Stimulated activated CD8-positive, alpha-beta memory T cell treated with anti-CD3 and anti-CD28 coated beads, Interleukin-7, amount 100 ng/mL, for 1 hour (primary cell): ENCODE results near the gene CLEC4D.
"Not testable (repeated sequence)": the region's sequence is repeated elsewhere in the genome, so short reads cannot be mapped to it uniquely, and the experiment has no call there.

ENCODE experiments used
- DNase-seq, 2 donors: peaks; one replicate each; pipeline ENCODE4 v3.0.0-alpha.2; 2020; ENCODE audit warnings: low read depth in 2 of 2

Gene CLEC4D

GRCh38 chr12:8532045-8532444, 18.7 kb downstream of the CLEC4D start:
- DNase-seq, result no peak

- not testable (repeated sequence) for DNase-seq
Measured at GRCh38 chr12:8537820-8538219, 24.5 kb downstream of the CLEC4D start.

GRCh38 chr12:8540831-8541230, 27.5 kb downstream of the CLEC4D start, which contains the start of gene CLEC4E:
Gene CLEC4E (minus strand): TSS chr12:8540905. CDS start chr12:8540797, 108 bp downstream.
- DNase-seq, result not testable (repeated sequence)

GRCh38 chr12:8541562-8541961, 28.3 kb downstream of the CLEC4D start:
- DNase-seq, result no peak

DNA sequence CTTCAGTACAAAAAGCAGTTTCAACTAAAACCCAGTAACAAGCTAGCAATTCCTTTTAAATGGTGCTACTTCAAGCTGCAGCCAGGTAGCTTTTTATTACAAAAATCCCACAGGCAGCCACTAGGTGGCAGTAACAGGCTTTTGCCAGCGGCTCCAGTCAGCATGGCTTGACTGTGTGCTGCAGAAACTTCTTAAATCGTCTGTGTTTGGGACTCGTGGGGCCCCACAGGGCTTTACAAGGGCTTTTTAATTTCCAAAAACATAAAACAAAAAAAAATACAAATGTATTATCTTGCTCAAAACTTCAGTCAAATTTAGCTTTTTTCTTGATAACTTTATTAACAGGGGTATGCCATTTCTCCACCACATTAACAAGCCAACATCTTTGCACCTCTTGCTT, 31.0 kb downstream of the CLEC4D start:
- peak; percentile 40 to 49 for DNase-seq

DNA sequence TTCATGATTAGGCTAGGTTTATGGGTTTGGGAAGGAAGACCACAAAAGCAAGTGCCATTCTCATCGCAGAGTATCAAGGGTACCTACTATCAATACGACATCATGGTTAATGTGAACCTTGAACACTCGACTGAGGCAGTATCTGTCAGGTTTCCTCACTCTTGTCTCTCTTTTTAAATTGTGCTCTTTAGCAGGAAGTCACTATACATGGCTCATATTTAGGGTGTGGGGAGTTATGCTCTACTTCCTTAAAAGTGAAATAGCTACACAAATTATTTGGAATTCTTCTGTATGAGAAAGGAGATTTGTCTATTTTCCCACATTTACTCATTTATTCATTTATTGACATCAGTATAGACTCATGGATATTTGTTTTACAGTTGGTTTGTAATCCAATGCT, 33.3 kb downstream of the CLEC4D start:
- DNase-seq, result no peak

DNA sequence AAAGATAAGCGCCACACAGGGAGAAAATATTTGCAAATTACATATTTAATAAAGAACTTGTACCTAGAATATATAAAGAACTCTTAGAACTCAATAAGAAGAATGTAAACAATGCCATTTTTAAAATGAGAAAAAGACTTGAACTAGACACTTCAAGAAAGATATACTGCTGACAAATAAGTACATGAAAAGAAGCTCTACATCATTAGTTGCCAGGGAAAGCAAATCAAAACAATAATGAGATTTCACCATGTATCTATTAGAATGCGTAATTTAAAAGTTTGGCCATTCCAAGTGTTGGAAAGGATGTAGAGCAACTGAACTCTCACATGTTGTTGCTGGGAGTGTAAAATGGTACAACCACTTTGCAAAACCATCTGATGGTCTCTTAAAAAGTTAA, 34.3 kb downstream of the CLEC4D start:
- no peak for DNase-seq

GRCh38 chr12:8548192-8548591, 34.9 kb downstream of the CLEC4D start:
- DNase-seq, result no peak

GRCh38 chr12:8549381-8549780, 36.1 kb downstream of the CLEC4D start:
- no peak for DNase-seq

GRCh38 chr12:8553088-8553627, 39.9 kb downstream of the CLEC4D start:
- DNase-seq, result no peak

GRCh38 chr12:8554451-8555195, 41.3 kb downstream of the CLEC4D start:
- DNase-seq, result no peak

DNA sequence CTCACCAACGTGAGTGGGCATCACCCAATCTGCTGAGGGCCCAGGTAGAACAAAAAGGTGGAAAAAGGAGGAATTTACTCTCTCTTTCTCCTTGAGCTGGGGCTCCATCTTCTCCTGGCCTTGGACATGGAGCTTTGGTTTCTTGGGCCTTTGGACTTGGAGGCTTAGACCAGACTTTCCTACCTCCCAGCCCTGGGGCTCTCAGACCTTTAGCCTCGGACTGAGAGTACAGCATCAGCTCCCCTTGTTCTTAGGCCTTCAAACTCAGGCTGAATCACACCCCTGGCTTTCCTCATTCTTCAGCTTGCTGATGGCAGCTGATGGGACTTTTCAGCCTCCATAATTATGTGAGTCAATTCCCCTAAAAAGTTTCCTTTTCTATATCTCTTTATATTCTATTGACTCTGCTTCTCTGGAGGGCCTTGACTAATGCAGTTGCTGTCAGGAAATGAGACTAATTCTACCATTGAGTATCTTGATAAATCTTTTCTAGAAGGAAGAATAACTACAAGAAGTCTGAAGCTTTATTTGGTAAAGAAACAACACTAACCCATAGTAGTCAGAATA, 43.3 kb downstream of the CLEC4D start:
- no peak for DNase-seq

- no peak for DNase-seq
Measured at GRCh38 chr12:8559676-8560075, 46.4 kb downstream of the CLEC4D start.

DNA sequence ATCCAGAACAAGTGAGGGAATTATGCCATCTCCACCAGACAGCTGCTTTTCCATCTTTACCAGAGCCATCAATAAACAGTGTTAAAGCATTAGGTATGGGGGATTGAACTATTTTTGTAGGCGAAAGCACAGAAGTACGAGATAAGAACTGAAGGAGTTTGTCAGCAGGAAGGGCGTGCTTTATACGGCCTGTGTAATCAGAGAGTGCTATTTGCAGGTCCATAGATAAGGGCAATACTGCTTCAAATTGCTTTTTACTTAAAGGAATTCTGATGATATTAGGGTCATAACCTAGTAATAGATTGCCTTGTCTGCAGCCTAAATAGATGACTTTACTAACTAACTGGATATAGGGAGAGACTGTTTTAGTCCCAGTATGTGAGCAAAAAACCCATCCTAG, 47.7 kb downstream of the CLEC4D start:
- no peak for DNase-seq

- DNase-seq, result no peak
Measured at GRCh38 chr12:8562310-8562709, 49.0 kb downstream of the CLEC4D start.

DNA sequence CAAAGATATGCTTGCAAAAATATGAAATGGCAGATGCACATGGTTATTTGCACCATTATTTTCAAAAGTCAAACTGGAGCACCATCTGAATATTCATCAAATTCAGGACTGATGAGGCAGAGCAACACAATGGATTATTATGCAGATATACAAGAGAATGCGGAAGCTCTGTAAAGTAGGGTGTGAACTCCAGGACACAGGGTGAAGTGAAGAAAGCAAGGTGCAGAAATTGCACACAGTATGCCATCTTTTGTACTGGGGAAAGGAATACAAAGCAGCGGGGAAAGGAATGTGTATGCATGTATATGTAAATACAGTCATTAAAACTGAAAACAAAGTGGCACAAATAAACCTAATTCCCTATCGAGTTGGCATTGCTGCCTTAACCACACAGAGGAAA, 50.1 kb downstream of the CLEC4D start:
- no peak for DNase-seq

- DNase-seq, result no peak
Measured at GRCh38 chr12:8564656-8565055, 51.4 kb downstream of the CLEC4D start.

DNA sequence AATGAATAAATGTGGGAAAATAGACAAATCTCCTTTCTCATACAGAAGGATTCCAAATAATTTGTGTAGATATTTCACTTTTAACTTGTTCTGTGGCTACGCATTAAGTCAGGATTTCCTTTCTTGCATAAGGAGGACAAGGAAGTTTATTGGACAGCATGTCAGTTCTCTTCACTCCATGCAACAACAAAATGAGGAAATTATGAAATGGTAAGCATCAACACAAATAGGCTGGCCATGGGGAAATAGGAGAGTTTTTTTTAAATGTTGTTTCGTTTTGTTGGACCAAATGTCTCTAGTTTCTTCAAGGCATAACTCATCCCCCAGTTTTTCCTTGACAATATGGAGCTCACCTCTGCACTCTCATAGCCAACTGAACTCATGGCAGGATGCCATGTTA, 52.7 kb downstream of the CLEC4D start:
- not testable (repeated sequence) for DNase-seq

DNA sequence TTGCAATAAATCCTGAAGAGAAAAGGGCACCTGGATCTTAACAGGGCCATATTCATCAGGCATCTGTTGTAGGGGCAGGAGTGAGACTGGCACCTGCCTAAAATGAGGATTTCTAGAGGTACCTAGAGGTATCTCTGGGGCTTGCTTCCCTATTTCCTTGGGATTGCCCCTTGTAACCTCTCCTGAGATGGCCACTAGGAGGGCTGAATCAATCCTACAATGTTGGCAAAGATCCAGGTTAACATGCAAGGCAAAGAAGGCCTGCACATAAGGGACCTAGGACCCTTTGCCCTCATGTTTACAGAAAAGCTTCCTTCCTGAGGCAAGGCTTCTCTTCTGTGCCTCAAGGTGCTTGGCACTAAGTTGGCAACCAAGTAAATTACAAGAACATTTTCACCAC, 53.2 kb downstream of the CLEC4D start:
- DNase-seq, result no peak
